Uterus (tissue), 2 donors: ENCODE results near the gene CMTM8.

Experiments
- POLR2A ChIP-seq, 2 donors: fragments of 450-650 bp; IDR thresholded peaks; one replicate each; pipeline ENCODE4 v1.6.1; 2016; ENCODE audit warnings: antibody characterized with exemption in 2 of 2, mild to moderate bottlenecking in 1 of 2, moderate library complexity in 1 of 2
- TF ChIP-seq, protein P1 (sequence below), 4 experiments: fragments of 200-600 bp in 2 of 4; fragments of 450-650 bp in 2 of 4; sonication (generic) in 2 of 4; IDR thresholded peaks; one replicate each; pipeline ENCODE4 v1.5.1; 2016 to 2019; ENCODE audit warnings: antibody characterized with exemption in 4 of 4, mild to moderate bottlenecking in 2 of 4, moderate library complexity in 1 of 4

DNA sequence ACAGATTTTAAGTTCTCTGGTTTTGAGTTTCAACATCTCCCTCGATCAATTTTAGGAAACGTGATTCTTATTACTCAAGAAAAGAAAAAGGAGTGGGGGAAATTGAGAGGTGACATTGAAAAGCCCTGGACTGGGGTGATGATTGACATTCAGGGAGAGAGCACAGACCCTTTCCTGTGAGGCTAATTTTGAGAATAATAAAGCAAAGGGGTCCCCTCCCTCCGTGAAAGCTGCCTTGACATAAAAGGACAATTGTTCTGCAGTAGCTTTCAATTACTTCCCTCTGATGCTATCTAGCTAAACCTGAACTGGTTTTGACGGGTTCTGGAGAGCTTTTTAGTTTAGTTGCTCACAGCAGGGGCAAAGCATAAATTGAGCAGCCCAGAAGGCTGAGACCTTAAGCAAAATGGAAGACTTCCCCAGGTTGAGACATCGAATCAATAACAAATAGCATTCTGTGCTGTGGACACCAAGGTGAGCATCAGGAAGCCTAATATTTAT is 14.4 kb upstream of the CMTM8 start:
- TF ChIP-seq, protein P1, sequence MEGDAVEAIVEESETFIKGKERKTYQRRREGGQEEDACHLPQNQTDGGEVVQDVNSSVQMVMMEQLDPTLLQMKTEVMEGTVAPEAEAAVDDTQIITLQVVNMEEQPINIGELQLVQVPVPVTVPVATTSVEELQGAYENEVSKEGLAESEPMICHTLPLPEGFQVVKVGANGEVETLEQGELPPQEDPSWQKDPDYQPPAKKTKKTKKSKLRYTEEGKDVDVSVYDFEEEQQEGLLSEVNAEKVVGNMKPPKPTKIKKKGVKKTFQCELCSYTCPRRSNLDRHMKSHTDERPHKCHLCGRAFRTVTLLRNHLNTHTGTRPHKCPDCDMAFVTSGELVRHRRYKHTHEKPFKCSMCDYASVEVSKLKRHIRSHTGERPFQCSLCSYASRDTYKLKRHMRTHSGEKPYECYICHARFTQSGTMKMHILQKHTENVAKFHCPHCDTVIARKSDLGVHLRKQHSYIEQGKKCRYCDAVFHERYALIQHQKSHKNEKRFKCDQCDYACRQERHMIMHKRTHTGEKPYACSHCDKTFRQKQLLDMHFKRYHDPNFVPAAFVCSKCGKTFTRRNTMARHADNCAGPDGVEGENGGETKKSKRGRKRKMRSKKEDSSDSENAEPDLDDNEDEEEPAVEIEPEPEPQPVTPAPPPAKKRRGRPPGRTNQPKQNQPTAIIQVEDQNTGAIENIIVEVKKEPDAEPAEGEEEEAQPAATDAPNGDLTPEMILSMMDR (IDR thresholded peaks at IDR 0.05) = no peak
- no peak for TF ChIP-seq POLR2A (IDR thresholded peaks at IDR 0.05)
